HG03095 (cell line): ENCODE measurements around the gene EYS.
"Not testable (repeated sequence)": the region's sequence is repeated elsewhere in the genome, so short reads cannot be mapped to it uniquely, and the experiment has no call there.

Source experiments
- ATAC-seq: cut with Tn5 transposase; IDR thresholded peaks from one replicate; pipeline ENCODE4 v1.9.1; 2021; ENCODE audit warnings: moderate library complexity; ENCODE audit not compliant: unreplicated experiment

The EYS gene

GRCh38 chr6:63883597-63883996 lies 1823.4 kb downstream of the EYS start:
- ATAC-seq, result peak; percentile 59

GRCh38 chr6:63882208-63882607 lies 1824.8 kb downstream of the EYS start:
- ATAC-seq, result no peak

- ATAC-seq, result no peak
Observed at GRCh38 chr6:63881791-63882190, 1825.2 kb downstream of the EYS start.

- ATAC-seq, result no peak
Observed at GRCh38 chr6:63872233-63872632, 1834.8 kb downstream of the EYS start.

GRCh38 chr6:63868351-63868750 lies 1838.7 kb downstream of the EYS start:
- ATAC-seq, result no peak

- no peak for ATAC-seq
Observed at GRCh38 chr6:63864671-63865318, 1842.2 kb downstream of the EYS start.

GRCh38 chr6:63864061-63864460 lies 1843.0 kb downstream of the EYS start:
- no peak for ATAC-seq

- no peak for ATAC-seq
Observed at GRCh38 chr6:63862486-63863198, 1844.4 kb downstream of the EYS start.

- ATAC-seq, result no peak
Observed at GRCh38 chr6:63859528-63859927, 1847.5 kb downstream of the EYS start.

- ATAC-seq, result no peak
Observed at GRCh38 chr6:63858691-63859090, 1848.3 kb downstream of the EYS start.

- no peak for ATAC-seq
Observed at GRCh38 chr6:63856271-63856670, 1850.8 kb downstream of the EYS start.

GRCh38 chr6:63844287-63844686 lies 1862.7 kb downstream of the EYS start:
- ATAC-seq, result no peak

GRCh38 chr6:63839485-63839884 lies 1867.5 kb downstream of the EYS start:
- no peak for ATAC-seq

- not testable (repeated sequence) for ATAC-seq
Observed at GRCh38 chr6:63828678-63829077, 1878.3 kb downstream of the EYS start.

GRCh38 chr6:63824722-63825121 lies 1882.3 kb downstream of the EYS start:
- ATAC-seq, result no peak

GRCh38 chr6:63821442-63821841 lies 1885.6 kb downstream of the EYS start:
- no peak for ATAC-seq

- no peak for ATAC-seq
Observed at GRCh38 chr6:63819831-63820230, 1887.2 kb downstream of the EYS start.

GRCh38 chr6:63817492-63818050 lies 1889.5 kb downstream of the EYS start:
- no peak for ATAC-seq

- ATAC-seq, result no peak
Observed at GRCh38 chr6:63816982-63817436, 1890.0 kb downstream of the EYS start.

GRCh38 chr6:63816401-63816981 lies 1890.5 kb downstream of the EYS start:
- ATAC-seq, result no peak

- ATAC-seq, result no peak
Observed at GRCh38 chr6:63814459-63814858, 1892.6 kb downstream of the EYS start.

- ATAC-seq, result no peak
Observed at GRCh38 chr6:63813566-63814120, 1893.4 kb downstream of the EYS start.
